NCI-H146 treated with DMSO at 0.1 percent for 48 hours (cell line): ENCODE measurements around the gene CROCC2.
A peak's percentile ranks its signal among the peaks of the same experiment; 100 is the strongest.

ENCODE experiments used
- DNase-seq: peaks from one replicate; lab custom pipeline; 2025; ENCODE audit not compliant: unreplicated experiment; lab: John Stamatoyannopoulos, UW

Gene CROCC2

DNA sequence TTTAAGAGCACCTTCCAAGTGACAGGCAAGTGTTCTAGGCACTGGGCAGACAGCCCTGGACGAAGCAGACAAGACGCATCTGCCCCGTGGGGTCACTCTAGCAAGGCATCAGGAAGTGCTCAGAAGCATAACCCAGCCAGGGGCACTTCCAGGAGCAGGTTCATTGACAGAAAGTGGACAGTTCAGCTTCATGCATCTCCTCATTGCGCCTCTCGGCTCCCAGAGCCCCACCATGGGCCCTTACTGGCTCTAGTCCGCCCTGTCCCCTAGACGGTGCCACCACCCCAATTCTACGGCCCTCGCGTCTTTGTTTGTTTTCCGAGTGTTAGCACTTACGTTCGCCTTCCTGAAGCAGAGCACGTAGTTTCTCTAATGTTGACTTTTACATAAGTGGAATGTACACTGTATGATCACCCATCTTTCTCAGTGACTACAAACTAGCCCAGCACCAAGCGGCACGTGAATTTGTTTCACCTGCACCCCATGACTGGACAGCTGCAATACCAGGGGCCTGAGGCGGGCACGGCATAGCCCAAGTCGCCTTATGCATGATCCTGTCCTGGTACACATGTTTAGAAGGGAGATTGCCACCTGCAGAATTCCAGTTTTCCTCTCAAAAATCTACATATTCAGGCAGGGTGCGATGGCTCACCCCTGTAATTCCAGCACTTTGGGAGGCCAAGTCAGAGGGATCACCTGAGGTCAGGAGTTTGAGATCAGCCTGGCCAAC, 125.5 kb downstream of the CROCC2 start:
- no peak for DNase-seq

DNA sequence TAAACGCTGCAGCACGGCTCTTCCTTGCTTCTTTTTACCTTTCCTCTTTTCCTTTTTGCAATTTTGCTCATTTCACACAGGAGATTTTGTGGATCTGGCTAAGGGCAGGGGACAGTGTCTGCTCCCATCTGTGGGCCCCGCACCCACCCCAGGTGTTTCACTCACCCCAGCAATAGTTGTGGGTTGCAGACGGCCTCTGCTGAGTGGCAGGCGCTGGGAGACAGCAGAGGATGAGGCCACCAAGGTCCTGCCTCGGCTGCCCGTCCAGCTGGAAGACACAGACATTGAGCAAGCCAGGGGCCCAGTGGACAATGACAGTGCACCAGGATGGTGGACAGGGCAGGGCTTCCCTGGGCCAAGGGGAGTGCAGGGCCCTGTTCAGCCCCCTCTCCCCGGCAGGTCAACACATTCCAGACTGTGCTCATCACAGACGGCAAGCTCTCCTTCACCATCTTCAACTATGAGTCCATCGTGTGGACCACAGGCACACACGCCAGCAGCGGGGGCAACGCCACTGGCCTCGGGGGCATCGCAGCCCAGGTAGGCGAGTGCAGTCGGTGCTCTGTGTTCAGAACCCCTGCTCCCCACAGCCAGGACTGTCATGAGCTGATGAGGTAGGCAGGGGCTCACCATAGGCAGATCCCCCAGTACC, 127.3 kb downstream of the CROCC2 start:
- no peak for DNase-seq

DNA sequence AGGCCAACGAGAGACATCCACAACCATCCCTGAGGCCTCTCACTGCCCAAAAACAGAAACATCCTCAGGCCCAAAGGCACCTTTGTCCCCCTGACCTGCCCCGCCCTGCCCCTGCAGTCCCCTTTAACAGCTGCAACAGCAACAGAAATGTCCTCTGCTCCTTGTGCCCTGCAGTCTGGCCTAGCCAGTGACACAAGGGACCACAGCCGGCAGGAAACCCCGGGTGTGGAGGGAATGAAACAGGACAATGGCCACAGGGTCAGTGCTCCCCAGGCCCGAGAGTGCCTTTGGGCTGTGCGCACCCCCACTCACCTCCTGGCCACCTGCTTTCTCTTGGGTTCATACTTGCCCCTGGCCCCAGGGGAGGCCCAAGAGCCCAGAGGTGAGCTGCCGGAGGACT, 127.9 kb downstream of the CROCC2 start:
- DNase-seq, result no peak

DNA sequence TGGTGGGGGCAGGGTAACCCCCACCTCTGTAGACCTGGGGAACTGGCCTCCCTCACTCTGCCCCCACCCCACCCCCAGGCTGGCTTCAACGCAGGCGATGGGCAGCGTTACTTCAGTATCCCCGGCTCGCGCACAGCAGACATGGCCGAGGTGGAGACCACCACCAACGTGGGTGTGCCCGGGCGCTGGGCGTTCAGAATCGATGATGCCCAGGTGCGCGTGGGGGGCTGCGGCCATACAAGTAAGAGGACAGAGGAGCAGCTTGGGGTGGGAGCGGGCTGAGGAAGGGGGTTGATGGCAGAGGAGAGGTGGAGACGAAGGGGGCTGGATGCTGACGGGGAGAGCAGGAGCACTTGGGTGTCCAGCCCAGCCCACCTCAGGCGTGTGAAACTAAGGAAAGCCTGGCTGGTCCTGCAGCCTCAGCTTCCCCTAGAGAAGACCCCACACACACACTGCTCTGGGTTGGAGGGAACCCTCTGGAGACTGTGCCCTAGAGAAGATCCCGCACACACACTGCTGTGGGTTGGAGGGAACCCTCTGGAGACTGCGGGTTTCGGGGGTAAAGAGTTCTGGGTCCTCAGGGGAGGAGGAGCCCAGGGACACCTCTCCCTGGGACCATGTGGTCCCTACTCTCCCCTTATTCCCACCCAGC, 128.5 kb downstream of the CROCC2 start:
- DNase-seq, result no peak

DNA sequence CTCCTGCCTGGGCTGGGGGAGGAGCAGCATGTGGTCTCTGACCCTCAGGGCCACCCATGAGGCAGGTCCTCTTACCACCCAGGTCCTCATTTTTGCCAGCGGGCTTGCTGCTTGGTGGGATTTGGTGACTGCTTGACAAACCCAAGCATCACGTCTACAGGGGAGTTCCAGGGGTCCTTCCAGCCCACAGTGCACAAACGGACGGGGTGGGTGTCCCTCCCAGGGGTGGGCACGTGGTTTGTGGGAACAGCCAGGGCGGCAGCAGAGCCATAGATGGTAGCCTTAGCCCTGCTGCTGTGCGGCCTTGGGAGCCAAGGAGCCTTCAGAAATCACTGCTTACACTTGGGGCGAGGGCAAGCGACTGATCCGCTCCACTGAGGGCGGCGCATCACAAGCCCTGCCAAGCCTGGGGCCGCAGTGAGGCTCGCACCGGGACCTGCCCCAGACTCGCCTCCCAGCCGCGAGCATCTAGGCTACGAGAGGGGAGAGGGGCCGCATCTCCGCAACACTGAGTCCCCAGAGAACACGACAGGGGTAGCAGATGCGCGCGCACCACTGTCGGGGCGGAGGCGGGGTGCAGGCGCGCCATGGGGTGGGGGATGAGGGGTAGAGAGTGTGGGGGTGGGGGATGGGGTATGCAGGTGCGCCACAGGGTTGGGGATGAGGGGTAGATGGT, 129.1 kb downstream of the CROCC2 start:
- DNase-seq, result no peak

DNA sequence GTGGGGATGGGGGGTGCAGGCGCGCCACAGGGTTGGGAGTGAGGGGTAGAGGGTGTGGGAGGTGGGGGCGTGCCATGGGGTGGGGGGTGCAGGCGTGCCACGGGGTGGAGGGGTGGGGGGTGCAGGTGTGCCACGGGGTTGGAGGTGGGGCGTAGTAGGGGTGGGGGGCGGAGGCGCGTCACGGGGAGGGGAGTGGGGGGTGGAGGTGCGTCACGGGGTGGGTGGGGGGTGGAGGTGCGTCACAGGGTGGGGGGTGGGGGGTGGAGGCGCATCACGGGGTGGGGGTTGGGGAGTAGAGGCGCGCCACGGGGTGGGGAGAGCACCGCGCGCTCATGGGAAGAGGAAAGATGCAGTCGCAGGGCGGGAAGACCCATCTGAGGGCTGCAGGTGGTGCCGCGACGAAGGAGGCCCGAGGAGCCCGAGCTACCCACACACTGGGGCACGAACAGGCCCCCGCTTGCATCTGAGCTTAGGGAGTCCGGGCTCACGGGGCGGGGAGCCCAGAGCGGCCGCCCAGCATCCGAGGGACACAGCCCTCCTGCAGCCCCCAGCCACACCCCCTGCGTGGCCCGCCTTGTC, 129.8 kb downstream of the CROCC2 start:
- no peak for DNase-seq

DNA sequence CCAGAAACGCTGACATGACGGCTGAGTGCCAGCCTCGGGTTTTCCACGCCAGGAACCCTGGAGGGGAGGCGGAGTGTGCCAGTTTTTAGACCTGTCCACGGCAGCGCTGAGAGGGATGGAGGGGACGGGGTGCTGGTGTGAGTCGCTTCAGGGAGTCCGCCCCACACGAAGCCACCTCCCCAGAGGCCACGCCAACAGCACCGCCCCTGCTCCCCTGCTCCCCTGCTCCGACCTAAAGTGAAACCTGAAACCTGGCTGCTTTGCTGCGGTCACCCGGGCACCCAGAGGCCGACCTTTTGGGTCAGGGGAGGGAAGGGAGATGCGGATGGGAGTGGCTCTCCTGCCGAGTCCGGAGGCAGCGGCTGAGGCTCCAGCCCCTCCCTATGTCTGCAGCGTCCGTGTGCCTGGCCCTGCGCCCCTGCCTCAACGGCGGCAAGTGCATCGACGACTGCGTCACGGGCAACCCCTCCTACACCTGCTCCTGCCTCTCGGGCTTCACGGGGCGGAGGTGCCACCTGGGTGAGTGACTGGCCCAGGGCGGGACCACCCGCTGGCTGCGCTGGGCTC, 130.3 kb downstream of the CROCC2 start:
- no peak for DNase-seq

DNA sequence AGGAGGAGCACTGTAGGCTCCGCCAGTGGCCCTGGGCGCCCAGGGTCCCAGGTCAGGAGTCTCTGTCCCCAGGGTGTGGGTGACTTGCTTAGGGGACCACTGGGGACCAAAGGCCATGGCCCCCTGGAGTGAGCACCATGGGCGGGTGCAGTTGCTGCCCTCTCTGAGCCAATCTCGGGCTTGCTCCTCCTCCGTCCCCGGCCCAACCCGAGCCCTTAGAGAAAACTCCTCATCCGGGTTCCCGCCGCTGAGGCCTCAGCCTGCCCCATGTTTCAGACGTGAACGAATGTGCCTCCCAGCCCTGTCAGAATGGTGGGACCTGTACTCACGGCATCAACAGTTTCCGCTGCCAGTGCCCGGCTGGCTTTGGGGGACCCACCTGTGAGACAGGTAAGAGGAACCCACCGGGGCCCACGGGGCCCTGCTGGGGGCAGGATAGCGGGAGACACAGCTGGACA, 130.9 kb downstream of the CROCC2 start:
- no peak for DNase-seq

DNA sequence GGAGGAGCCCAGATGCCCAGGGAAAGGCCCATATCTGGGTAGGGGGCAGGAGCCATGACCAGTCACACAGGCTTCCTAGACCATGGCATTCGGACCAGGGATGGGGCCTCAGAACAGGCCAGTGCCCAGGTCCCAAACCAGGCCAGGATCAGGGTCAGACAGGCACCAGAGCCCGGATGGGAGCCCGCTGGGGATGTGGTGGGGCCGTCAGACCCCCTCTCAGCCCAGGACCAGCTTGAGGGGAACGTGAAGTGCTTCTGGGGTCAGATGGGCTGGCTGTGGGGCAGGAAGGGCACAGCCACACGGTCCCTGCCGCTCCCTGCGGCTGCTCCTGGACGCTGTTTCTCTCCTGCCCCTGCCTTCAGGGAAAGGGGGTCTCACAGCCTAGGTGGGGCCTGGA, 131.4 kb downstream of the CROCC2 start:
- no peak for DNase-seq

DNA sequence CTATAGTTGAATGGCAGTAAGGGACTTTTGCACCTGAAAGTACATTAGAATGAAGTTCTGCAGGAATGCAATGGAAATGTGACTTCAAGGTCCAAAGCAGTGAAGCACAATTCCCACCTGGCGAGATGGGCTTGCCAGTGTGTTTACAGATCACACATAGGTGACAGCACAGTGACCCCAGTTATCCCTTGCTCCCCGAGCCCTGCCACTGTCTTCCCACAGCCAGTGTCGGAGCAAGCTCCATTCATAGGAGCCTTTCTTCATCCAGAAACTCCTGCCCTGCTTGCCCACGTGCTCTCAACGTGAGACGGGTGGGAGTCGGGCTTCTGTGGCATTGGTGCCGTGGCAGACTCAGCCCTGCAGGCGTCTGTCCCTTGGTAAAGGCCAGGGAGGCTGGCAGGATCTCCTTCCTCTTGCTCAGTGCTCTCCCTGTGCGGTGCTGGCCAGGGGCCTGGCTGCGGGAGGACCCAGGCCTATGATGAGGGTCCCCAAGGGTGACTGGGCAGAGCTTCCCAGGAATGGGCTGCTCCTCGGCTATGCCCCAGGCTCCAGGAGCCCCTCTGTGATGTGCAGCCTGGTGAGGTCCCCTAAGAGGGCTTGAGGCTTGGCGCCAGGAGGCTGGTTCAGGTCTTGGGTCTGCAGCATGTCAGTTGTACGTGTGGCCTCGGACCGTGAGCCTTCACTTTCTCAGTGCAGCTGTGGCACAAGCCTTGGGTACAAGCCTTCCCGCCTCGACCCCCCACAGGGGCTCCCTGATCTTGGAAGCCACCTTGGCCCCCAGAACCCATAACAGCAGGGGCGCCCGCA, 132.4 kb downstream of the CROCC2 start:
- DNase-seq, result no peak

DNA sequence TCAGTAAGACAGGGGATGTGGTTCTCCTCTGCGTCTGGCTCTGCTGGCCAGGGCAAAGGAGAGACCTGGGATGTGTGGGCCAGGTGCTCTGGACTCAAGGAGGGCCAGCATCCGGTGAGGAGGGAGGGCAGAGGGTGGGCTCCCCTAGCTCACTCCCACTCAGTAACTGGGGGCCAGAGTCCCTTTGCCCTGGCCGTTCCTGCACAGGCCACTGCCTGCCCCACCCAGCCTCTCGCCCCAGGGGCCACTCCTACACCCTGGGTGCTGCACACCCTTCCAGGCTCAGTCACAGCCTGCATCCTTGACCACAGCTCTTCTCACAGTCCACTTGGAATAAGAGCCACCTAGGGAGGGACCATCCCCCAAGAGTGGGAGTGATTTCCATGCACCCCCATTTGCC, 133.3 kb downstream of the CROCC2 start:
- DNase-seq, result no peak

DNA sequence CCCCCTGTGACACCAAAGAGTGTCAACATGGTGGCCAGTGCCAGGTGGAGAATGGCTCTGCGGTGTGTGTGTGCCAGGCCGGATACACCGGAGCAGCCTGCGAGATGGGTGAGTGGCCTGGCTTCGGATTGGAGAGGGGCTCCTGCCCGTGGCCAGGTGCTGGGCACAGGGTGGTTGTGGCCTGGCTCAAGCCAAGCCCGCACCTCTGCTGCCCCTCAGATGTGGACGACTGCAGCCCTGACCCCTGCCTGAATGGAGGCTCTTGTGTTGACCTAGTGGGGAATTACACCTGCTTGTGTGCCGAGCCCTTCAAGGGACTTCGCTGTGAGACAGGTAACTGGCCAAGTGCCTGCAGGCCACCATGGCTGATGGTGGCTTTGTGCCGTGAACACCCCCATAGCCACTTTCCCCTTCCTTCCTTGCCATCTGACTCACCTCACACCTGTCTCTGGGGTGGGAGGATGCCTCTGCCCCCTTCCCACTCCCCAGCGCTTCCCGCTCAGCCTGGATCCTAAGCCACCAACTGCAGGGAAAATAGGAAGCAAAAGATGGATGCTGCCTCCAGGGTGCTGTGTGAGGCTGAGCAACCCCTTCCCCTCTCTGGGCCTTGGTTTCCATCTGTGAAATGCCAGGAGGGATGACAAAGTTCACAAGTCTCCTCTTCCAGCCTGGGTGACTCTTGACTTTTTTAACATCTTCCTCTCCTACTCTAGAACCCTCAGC, 134.1 kb downstream of the CROCC2 start:
- DNase-seq, result no peak

DNA sequence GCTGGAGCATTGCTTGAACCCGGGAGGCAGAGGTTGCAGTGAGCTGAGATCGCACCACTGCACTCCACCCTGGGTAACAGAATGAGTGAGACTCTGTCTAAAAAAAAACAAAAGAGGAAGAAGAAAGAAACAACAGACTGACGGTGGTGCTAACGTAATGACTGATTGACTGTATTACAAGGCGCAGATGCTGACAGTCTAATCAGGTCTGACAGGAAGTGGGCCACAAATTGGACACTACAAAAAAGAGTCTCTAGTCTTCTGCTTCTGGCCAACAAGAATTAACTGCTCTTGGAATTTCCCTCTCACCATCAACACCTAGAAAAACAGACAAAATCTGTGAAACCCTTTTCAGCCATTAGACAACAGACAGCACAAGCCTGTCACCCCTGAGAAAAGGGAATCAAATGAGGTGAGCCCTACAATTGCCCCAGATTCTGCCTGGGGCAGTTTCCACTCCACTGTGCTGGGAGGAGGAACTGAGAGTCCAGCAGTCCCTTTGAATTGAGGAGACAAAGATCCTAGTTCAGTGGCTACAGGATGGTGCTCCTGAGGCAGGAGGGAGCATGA, 135.5 kb downstream of the CROCC2 start:
- DNase-seq, result peak; percentile 36
